Fibroblast of skin of back (primary cell): ENCODE measurements around the gene RPS6KA2.
"Not testable (repeated sequence)": the region's sequence is repeated elsewhere in the genome, so short reads cannot be mapped to it uniquely, and the experiment has no call there.

Experiments used
- DNase-seq: peaks from one replicate; pipeline ENCODE4 v3.0.0-alpha.2; 2013

Gene RPS6KA2

DNA sequence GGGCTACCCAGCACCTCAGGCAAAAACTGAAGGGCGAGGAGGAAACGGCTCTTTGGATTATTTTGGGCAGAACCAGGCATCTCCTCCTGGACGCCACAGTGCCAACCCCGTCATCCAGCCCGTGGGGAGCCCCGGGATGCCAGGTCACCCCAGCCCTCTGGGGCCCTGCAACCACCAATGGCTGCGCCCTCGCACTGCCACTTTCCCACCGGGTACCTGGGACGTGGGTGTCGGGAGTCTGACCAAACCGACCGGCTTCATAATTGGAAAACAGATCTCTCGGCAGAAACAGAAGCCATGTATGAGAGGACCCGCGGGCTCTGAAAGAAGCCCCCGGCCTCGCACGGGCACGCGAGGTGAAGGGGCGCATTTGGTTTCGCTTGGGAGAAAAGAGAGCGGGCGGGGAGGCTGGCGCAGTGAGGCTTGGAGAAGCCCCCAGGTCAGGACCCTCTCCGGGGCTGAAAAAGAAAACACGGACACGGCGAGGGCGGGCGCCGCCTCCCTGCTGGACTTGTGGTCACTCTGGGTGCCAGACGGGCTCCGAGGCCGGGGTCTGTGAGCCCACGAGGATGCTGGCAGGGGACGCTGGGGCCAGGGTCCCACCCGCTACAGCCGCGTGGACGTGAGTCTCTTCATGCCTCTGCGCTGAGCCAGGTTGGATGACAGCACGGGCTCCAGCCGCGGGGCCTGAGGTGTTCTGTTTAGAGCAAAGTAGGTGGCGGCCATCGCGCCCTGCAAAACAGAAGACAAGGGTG lies 214.7 kb downstream of the RPS6KA2 start:
- DNase-seq = no peak

DNA sequence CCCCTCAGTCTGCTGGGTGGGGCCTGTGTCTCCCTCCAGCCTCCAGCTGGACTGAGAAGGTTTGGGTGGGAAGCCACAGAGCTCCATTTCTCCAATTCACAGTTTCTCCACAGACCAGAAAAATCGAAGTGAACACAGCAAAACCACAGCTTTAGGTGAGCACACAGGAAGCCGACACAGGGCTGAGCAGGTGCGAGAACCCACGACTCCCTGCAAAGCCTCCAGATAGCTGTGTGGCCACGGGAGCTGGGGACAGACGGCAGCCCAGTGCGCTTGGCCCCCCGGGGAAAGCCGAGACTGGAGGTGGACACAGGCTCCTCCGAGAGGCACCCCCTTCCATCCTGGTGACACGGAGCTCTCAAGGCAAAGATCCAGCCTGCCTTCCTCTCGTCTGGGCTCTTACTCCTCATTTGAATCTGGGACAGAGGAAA lies 215.3 kb downstream of the RPS6KA2 start:
- no peak for DNase-seq

DNA sequence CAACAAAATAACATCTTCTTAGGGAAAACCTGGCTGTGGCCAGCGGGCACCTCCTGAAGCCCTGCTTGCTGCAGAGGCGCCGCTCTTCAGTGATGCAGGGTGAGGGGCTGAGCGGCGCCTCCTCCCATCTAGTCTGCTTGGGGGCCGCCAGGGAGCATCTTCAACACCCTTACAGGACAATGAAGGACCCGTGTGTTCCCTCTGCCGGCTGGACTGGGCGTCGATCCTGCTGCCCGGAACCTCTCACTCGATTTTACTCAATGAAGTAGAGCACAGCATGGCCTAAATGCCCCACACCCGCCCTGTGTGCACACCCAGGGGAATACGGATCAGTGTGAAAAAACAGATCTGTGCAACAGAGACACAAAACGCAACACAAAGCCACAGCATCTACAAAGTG lies 215.8 kb downstream of the RPS6KA2 start:
- no peak for DNase-seq

DNA sequence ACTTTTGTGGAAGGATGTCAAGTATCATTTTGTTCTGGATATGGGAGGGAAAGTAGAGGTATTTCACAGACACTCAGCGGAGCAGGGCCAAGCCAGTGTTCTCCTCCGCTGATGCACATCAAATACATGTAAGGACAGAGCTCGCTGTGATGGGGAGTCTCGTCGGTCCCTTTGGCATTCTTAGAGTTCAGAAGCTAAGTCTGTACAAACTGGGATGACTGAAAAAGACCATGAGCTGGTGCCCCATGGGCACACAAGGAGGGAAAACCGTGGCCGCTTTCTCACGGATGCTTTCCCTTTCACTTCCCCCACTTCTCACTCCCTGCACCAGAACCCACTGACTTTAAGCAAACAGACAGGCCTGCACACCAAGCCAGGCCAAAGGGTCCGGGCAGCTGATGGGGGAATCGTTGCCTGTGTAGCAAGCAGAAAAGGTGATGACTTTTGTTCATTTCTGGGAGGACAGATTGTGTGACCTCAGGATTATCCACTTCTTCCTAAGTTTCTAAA lies 216.6 kb downstream of the RPS6KA2 start:
- DNase-seq = no peak

DNA sequence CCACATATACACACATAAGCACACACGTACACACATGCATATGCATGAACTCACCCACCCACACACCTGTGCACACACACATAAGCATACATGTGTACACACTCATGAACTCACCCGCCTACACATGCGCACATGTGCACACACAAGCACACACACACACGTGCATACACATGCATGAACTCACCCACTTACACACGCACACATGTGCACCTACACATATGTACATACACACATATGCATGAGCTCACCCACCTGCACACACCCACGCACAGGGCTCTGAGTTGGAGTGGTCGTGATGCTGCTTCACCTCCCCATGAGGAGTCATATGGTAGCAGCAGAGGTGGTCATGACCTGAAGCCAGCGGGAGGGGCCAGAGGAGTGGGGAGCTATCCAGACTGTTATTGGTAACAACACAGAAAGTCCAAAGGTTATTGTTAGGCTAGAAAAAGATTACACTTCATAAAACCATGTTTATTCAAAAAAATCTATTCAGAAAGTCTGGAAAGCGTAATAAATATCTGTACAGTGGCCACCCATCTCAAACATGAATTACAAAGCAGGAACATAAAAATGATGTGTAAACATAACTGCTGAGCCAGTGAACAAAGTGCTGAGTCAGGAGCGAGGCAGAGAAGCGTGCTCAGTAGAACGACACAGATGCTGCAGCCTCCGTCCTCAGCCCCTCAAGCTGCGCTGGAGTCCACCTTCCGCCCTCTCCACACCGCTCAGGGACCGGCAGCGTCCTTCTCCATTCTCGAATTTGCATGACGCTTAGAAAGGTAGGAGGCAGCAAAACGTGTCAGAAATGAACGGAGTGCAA lies 217.9 kb downstream of the RPS6KA2 start:
- no peak for DNase-seq

DNA sequence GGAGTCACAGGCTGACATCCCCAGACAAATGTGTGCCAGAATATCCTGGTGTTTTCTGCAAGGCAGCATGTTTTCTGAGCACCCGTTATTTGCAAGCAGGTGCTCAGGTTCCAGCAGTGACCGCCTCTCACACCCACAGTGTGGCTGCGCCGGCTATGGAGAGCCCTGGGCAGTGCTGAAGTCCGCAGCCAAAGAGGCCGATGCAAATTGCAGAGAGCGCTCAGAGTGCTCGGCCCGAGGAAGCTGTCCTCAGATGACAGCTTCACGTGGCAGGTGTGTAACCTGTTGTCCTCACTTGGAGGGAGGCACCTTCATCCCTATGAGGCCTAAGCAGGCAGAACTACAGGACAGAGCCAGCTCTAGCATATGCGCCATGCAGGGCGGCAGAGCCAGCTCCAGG lies 220.9 kb downstream of the RPS6KA2 start:
- DNase-seq = no peak

DNA sequence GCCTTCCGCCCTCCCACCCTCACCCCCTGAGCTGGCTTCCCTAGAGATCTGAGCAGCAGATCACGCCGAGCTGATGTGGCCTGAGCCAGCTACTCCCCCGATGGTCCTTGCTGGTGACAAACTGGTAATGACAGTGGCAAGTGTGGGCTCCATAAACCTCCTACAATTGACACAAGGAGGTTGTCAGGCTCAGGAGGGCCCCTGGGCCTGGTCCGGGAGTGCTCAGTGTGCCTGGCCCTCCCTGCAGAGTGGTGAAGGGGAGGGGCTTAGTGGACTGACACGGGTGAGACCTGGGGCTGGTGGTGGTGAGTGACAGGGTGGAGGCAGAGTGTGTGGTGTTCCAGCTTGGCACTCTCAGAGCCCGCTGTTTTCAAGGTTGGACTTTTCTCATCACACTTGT lies 221.7 kb downstream of the RPS6KA2 start:
- DNase-seq = no peak

DNA sequence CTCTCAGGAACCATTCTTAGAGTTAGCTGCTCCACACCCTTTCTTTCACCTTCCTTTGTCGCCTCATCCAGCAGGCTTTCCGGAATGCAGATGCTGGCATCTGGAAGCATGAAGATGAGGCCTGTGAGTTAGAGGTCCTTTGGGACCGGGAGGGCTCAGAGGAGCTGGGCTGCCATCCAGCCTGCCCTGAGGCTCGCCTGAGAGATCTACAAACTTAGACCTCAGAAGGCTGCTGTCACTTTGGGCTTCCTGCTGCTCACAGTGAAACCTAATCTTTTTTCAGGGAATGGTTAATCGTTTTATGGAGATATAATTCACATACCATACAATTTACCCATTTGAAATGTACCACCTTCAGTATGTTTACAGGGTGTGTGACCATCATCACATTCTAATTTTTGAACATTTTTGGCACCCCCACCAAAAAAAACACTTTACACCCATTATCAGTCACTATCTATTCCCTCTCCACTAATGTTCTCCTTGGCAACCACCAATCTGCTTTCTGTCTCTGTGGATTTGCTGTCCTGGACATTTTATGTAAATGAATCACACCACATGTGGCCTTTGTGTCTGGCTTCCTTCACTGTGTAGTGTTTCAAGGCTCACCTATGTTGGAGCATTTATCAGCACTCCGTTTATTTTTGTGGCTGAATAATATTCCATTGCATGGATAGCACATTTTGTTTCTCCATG lies 224.3 kb downstream of the RPS6KA2 start:
- DNase-seq = peak; percentile 85

DNA sequence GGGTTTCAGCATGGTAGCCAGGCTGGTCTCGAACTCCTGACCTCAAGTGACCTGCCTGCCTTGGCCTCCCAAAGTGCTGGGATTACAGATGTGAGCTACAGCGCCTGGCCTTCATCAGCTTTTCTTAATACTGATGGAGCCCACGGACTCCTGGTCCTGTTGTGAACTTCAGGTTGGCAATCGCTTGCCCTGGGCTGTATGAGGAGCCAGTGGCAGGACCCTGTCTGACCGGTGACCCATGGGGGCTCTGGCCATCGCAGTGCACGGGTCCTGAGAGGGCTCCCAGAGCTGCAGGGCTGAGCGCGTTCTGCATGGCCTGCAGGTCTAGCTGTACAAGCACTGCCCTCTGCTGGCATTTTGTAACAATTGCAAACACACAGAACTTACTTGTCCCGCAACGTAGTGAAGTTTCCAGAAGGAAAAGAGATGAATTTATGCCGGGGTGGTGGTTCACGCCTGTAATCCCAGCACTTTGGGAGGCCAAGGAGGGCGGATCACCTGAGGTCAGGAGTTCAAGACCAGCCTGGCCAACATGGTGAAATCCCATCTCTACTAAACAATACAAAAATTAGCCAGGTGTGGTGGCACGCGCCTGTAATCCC lies 226.3 kb downstream of the RPS6KA2 start:
- DNase-seq = peak; percentile 65

DNA sequence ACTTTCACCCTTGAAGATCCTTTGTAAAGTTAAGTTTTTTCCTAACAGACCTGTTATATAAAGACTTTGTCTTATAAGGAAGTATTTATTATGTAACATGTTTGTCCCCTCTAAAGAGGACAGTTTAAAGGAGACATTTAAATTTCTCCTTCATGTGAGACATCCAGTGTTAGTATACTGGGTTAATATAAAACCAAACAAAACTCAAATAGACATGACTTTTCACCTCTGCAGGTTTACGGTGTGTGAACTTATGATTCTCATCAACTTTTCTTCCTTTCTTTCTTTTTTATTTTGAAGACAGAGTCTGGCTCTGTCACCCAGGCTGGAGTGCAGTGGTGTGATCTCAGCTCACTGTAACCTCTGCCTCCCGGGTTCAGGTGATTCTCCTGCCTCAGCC lies 226.9 kb downstream of the RPS6KA2 start:
- DNase-seq = no peak

DNA sequence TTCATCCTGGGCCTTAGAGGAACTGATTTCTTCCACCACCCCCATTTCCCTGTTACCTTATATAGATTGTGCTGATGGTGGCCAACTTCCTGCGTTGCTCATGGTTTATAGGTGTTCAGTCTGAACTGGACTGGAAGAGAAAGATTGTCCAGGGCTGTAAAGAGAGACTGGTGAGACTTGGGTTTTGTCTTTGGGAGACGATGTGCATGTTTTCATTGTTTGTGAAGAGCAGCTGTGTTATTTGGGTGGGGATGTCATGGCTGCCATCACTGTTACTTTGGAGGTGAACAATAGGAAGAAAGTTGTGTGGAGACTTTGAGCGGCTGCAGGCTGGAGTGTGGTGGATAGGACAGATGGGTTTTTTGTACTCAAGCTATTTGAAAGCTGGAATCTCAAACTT lies 228.7 kb downstream of the RPS6KA2 start:
- DNase-seq = no peak

DNA sequence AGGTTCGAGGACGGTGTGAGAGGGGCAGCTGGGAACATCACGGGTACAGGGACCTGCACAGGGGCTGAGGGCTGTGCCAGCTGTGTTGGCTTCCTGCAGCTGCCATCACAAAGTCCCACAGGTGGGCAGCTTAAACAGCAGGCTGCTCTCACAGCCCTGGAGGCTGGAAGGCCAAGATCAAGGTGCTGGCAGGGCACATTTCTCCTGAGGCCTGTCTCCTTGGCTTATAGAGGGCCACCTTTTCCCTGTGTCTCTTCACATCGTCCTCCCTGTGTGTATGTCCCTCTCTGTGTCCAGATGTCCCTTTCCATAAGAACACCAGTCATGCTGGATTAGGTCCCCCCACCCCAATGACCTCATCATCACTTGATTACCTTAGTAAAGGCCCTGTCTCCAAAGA lies 229.2 kb downstream of the RPS6KA2 start:
- DNase-seq = no peak

DNA sequence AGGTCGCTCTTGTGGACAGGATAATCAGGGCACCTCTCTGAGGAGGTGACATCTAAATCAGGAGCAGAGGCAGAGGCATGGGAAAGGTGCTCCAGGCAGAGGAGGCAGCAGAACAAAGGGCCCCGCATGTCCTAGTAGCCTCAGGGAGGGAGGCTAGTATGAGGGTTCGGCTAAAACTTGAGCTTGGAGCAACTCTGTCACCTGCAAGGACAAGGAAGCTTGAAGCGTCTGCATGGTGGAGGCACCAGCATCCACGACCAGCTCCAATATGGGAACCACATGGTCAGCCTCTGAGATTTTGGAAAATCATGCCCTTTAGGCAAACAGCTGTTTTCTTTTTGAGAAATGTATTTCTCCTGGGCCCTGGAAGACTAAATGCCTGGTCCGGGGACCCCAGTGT lies 231.3 kb downstream of the RPS6KA2 start:
- DNase-seq = no peak

DNA sequence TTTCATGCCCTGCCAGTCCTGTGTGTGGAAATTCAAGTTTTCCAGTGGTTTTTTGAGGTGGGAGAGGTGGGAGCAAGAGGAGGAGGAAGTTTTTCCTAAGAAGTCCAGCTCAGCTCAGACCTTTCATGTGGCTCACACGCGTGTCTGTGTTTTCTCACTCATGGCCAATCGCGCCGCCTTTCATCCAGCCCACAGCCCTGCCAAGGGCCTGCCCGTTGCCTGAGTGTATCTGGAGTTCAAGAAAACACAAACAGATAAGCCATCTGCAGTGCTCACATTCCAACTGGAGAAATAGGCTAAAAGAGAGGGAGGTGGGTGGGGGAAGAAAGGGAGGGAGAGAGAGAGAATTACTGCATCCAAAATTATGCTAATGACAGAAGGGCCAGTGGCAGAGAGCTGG lies 231.7 kb downstream of the RPS6KA2 start:
- no peak for DNase-seq

DNA sequence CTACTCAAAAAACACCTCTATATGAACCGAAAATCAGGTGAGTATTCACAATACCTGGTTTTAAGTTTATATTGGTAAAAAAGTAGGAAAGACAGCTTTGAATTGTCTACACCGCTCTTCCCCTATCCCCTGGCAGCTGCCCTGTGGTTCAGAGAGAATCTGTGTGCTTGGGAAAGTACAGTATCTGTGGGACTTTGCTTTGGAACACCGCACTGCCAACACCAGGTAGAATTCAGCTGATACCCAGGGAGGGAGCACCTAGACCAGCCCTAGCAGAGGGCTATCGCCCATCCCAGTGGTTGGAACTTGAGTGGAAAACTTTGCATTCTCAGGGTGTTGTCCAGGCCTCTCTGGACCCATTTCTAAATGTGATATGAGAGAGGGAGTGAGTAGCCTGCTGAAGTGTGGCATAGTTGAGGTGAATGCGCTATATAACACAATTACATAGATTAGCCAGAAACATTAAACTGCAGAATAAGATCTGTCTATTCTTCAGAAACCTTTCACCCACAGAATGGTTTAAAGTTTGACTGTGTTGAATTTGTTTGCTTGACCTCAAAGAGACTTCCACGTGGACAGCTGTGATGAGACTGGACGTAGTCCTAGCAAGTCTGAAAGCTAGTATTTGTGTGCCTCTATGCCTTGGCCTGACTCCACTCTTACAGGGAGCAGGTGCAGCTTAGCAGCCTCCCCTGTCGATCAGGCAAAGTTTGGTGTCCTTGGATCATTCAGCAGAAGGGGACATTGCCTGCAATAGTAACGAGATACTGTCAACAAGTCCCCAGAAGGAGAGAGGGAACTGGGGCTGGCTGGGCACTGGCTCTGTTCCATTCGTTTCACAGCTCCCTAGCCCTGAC lies 232.8 kb downstream of the RPS6KA2 start:
- DNase-seq = no peak

DNA sequence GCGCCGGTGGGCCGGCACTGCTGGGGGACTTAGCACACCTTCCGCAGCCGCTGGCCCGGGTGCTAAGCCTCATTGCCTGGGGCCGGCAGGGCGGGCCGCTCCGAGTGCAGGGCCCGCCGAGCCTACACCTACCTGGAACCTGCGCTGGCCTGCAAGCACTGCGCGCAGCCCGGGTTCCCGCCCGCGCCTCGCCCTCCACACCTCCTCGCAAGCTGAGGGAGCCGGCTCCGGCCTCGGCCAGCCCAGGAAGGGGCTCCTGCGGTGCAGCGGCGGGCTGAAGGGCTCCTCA lies 233.6 kb downstream of the RPS6KA2 start:
- DNase-seq = no peak

DNA sequence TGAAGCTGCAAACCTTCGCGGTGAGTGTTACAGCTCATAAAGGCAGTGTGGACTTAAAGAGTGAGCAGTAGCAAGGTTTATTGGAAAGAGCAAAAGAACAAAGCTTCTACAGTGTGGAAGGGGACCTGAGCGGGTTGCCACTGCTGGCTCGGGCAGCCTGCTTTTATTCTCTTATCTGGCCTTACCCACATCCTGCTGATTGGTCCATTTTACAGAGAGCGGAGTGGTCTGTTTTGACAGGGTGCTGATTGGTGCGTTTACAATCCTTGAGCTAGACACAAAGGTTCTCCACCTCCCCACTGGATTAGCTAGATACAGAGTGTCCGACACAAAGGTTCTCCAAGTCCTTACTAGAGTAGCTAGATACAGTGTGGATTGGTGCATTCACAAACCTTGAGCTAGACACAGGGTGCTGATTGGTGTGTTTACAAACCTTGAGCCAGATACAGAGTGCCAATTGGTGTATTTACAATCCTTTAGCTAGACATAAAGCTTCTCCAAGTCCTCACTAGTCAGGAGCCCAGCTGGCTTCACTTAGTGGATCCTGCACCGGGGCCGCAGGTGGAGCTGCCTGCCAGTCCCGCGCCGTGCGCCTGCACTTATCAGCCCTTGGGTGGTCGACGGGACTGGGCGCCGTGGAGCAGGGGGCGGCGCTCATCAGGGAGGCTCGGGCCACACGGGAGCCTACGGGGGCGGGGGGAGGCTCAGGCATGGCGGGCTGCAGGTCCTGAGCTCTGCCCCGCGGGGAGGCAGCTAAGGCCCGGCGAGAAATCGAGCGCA lies 234.1 kb downstream of the RPS6KA2 start:
- not testable (repeated sequence) for DNase-seq

DNA sequence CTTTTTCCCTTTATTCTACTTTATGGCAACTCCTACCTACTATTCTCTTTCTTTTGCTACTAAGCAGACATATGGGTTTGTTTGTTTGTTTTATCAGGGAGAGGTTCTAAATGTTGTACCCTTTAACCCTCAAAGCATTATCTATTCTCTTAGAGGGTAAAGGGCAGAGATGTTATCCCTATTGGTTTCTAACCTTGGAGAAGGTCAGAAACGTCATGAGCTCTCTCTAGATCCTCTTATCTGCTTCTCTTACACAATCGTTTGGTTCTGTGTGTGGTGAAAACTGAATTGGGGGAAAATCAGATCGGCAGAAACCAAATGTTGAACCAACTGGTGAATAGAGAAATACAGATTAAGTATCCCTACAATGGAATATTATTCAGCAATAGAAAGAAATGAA lies 237.9 kb downstream of the RPS6KA2 start:
- no peak for DNase-seq

DNA sequence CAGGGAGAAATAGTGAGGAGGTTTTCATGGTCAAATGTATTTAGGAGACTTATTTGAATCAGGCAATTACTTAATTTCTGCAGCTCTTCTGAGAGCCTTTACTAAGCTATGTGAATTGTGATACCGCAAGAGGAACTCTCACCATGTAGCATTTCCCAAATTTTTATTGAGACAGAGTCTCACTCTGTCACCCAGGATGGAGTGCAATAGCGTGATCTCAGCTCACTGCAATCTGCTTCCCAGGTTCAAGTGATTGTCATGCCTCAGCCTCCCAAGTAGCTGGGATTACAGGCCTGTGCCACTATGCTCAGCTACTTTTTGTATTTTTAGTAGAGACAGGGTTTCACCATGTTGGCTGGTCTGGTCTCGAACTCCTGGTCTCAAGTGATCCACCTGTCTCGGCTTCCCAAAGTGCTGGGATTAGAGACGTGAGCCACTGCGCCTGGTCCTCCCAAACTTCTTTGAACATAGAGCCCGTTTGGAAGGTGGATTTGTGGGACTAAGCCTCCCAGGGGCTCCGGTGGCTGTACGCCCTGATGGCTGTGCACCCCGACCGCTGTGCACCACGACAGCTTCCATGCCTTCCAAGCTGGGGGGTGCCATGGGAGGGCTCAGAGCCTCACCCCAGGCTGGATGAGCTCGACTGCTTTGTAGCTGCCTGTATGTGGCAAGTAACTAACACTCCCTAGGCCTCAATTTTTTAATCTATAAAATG lies 238.6 kb downstream of the RPS6KA2 start:
- no peak for DNase-seq

DNA sequence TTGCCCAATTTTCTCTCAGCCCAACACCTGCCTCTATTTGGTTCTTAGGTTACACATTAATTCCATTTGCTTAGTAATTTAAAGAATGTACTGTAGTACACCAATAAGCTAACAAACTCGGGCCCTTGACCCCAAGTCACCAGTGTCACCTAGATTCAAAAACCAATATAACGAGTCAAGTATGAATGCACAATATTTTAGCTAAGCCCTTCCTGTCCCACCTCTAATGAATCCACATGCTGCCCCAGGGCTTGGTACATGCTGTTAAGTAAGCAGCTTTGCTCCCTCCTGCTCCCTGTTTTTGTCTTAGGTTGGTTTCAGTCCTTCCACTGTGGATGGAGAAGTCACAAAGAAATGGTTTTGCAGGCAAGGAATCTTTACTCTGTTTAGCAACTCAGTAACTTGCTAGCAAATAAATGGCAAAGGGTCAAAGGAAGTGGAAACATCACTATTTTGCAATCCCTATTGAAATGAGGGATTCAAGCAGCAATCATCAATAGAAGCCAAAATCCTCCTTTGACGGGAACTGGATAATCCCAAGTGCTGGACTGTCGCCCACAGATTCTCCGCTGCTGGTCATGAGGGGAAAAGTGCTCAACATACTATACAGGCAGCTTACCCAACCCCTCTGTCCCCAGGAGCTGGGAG lies 239.3 kb downstream of the RPS6KA2 start:
- DNase-seq = no peak
